AG04450 (cell line): ENCODE results near the gene REC8. TPM values are rescaled to one million over a fixed set of nuclear protein-coding genes. Genes with fewer than 3 reads are reported as not detected.

Experiments used
- CTCF ChIA-PET: fragments of 300-600, 350-600 bp; formaldehyde crosslinking; extraction: SDS; loops from one replicate; lab custom pipeline; 2022; ENCODE audit warnings: antibody characterized with exemption, inconsistent platforms; lab: Charles Lee
- POLR2A ChIA-PET: fragments of 350-600 bp; formaldehyde crosslinking; extraction: SDS; loops from one replicate; lab custom pipeline; 2021; ENCODE audit warnings: antibody characterized with exemption, inconsistent platforms; lab: Yijun Ruan, JAX
- DNase-seq: peaks from one replicate; pipeline ENCODE4 v3.0.0-alpha.2; 2011; ENCODE audit warnings: low read depth, low spot score
- H3K27ac ChIP-seq: one replicate; pipeline ENCODE4 v1.5.1; 2012; ENCODE audit warnings: low read depth, low read length, control low read depth
- H3K27me3 ChIP-seq: one replicate; pipeline ENCODE4 v1.6.0; 2012; ENCODE audit warnings: low read length; ENCODE audit not compliant: control insufficient read depth, insufficient read depth
- H3K4me3 ChIP-seq: 2 replicates; pipeline ENCODE4 v1.5.1; 2011; ENCODE audit warnings: mild to moderate bottlenecking, low read depth, low read length, control low read depth
- H3K9me3 ChIP-seq: 2 replicates; pipeline ENCODE4 v1.5.1; 2012; ENCODE audit warnings: low read length; ENCODE audit not compliant: control insufficient read depth, insufficient read depth
- polyA plus RNA-seq: library from polyadenylated mRNA; depleted of rRNA; stranded (reverse); fragments of >200 nt; gene quantifications from 2 replicates; pipeline ENCODE4 v1.2.3, GENCODE V29; 2011
- TF ChIP-seq, protein P1 (sequence below): IDR thresholded peaks from 2 replicates; pipeline ENCODE4 v1.5.1; 2011; ENCODE audit warnings: low read depth, low read length, control low read depth, inconsistent platforms

Gene REC8
- polyA plus RNA-seq, 1 experiment: 1.5 TPM

DNA sequence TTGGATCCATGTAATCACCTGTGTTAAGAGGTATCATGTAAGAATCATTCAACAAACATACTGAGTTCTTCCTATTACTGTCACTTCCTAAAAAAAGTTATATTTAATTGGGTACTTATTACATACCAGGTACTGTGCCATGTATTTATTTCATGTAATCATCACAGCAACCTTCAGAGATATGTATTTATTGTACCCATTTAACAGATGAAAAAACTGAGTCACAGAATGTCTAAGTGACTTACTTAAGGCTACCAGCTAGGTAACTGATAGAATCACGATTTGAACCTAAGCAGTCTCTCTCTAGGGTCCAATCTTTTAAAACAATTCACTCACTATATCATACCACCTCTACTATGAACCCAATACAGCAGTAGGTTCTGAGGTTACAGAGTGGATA, 27.4 kb upstream of the REC8 start:
- no peak overlapping the region for H3K27ac ChIP-seq
- ChIA-PET POLR2A (no interaction called here), CTCF (interaction anchor here (4.7 kb wide), 1 partner anchor 16 kb away, joined by 54 read pairs; the partner anchor contains the start of gene IRF9)

DNA sequence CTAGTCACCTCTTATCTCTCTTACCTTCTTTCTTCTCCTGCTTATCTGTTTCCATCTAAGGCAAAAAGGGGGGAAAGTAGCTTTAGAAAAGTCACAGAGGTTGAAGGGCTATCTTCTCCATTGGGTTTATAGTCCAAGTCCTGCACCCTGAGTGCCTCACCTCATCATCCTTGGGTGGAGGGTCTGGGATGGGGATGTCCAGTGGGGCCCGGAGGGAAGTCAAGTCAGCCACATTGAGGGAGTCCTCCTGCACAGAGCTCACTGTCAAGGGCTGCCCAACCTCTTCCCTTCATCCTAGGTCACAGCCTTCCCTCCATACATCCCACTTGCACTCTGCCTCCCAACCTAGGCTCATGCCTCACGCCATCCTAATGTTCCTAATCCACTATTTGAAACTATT, 26.7 kb upstream of the REC8 start:
- CTCF ChIA-PET: interaction anchor here (0.9 to 4.7 kb wide), 5 partner anchors 8 to 1076 kb away, joined by 3 to 54 read pairs (median 3); partner anchors contain the start of genes IRF9 and TINF2
- POLR2A ChIA-PET: no interaction called here
- TF ChIP-seq, protein P1, sequence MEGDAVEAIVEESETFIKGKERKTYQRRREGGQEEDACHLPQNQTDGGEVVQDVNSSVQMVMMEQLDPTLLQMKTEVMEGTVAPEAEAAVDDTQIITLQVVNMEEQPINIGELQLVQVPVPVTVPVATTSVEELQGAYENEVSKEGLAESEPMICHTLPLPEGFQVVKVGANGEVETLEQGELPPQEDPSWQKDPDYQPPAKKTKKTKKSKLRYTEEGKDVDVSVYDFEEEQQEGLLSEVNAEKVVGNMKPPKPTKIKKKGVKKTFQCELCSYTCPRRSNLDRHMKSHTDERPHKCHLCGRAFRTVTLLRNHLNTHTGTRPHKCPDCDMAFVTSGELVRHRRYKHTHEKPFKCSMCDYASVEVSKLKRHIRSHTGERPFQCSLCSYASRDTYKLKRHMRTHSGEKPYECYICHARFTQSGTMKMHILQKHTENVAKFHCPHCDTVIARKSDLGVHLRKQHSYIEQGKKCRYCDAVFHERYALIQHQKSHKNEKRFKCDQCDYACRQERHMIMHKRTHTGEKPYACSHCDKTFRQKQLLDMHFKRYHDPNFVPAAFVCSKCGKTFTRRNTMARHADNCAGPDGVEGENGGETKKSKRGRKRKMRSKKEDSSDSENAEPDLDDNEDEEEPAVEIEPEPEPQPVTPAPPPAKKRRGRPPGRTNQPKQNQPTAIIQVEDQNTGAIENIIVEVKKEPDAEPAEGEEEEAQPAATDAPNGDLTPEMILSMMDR: no peak

More for the DNA sequence above, 27.4 kb upstream of the REC8 start:
- no peak overlapping the region for H3K4me3 ChIP-seq
- no peak for DNase-seq
- TF ChIP-seq, protein P1: no peak
- no peaks in the 10 kb centered on the region for H3K27me3 ChIP-seq
- H3K9me3 ChIP-seq: peaks cover 3% of the 10 kb centered on the region; the same call in 1 of the 2 replicates

DNA sequence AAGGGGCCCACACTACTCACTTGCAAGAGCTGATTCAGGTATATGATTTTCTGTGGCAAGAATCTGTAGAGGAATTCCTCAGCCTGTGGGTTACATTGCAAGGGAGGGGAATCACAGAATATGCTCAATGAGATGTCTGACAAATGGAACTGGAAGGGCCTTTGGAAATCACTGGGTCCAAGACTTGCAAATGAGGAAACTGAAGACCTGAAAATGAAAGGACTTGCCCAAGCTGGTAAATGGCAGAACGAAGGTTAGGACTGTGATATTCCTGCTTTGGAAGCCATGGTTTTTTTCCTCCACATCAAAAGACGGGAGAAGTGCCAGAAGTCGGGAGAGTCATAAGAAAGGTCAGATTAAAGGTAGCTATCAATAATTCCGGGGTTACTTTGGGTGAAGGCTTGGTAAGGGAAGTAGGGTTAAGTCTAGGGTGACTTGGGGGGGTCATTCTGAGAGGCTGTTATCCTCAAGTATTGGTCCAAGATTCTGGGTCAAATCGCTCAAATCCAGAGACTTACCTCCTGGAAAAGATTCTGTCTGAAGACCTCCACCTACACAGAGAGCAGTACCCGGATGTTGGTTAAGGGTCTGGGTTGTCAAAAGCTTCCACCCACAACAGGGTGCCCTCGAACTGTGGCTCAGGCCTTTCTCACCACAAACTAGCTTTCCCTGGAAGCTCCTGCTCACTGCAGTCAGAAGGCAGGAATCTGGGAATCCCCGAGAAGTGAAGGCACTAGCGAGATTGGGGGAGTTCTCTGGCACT, 26.0 kb upstream of the REC8 start:
- ChIA-PET POLR2A (interaction anchor here (0.6 to 2.1 kb wide), 4 partner anchors 13 to 97 kb away, joined by 3 to 17 read pairs (median 6); partner anchors contain the start of genes DCAF11, NRL and TINF2), CTCF (interaction anchor here (0.6 to 4.7 kb wide), 8 partner anchors 9 to 1842 kb away, joined by 3 to 54 read pairs (median 4); partner anchors contain the start of genes CIDEB, IRF9 and TINF2)
- peak; percentile 20 for DNase-seq
- H3K4me3 ChIP-seq: peak overlapping the region; percentile 72
- peak overlapping the region; percentile 90 for H3K27ac ChIP-seq
- peaks cover 3% of the 10 kb centered on the region; the same call in 1 of the 2 replicates for H3K9me3 ChIP-seq
- H3K27me3 ChIP-seq: no peaks in the 10 kb centered on the region
- TF ChIP-seq, protein P1: no peak

More for the DNA sequence above, 26.7 kb upstream of the REC8 start:
- Histone ChIP-seq H3K4me3 (peak overlapping the region; percentile 72), H3K27me3 (no peaks in the 10 kb centered on the region), H3K27ac (no peak overlapping the region), H3K9me3 (peaks cover 3% of the 10 kb centered on the region; the same call in 1 of the 2 replicates)
- DNase-seq: no peak

DNA sequence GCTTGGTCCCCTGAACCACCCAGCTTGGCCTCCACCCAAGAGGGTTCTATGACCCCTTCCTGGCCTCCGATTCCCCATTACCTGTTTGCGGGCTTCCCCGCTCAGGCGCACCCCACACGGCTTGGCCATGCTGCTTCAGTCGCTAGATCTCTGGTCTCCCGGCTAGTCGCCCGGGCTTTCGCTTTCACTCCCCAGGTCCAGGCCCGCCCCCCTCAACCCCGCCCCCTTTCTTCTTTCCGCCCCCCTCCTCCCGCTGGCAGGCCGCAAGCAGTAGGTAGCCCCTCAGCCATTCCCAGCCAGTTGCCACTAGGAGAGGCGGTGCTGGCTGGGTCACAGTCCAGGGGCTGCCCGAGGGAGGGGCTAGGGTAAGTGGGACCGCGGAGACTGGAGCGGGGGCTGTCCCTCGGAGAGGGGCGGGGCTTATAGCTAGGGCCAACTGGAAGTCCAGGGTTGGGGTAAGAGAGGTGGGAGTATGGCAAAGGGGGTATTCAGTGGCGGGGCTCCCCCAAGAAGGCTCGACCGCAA, 25.4 kb upstream of the REC8 start, which contains the start of gene PSME2:
TSS of gene PSME2 (minus strand) at position 158 of the 525 bp plus-strand sequence. CDS start at position 129, 29 bp downstream.
- no peaks in the 10 kb centered on the region for H3K27me3 ChIP-seq
- H3K4me3 ChIP-seq: peak within 1 kb of the TSS; percentile 72
- DNase-seq: peak; percentile 95
- ChIA-PET CTCF (interaction anchor here (0.6 to 4.7 kb wide), 7 partner anchors 9 to 1843 kb away, joined by 3 to 54 read pairs (median 4); partner anchors contain the start of genes CIDEB and IRF9), POLR2A (interaction anchor here (0.6 to 2.1 kb wide), 10 partner anchors 9 to 101 kb away, joined by 3 to 17 read pairs (median 4); partner anchors contain the start of genes CHMP4A, DCAF11, IRF9 and NRL)
- H3K9me3 ChIP-seq: peaks cover 3% of the 10 kb centered on the region; the same call in 1 of the 2 replicates
- H3K27ac ChIP-seq: peak within 1 kb of the TSS; percentile 90
- TF ChIP-seq, protein P1: no peak
